Lung microvascular endothelial cell (primary cell): ENCODE data around the gene REV3L. TPM values are rescaled to one million over a fixed set of nuclear protein-coding genes. Genes with fewer than 3 reads are reported as not detected.
"Not testable (repeated sequence)": the region's sequence is repeated elsewhere in the genome, so short reads cannot be mapped to it uniquely, and the experiment has no call there.

ENCODE experiments used
- DNase-seq, 2 donors: peaks; one replicate each; pipeline versions ENCODE4 v3.0.0 to v3.0.0-alpha.2; 2010; ENCODE audit warnings: low read depth in 2 of 2
- total RNA-seq: library from RNA; depleted of rRNA; stranded (reverse); fragments of >200 nt; gene quantifications from 2 replicates; pipeline ENCODE4 v1.2.1, GENCODE V29; 2014

The REV3L gene
- total RNA-seq, 1 donor from 2014 or later = 18.8 TPM

- no peak for DNase-seq
Observed at GRCh38 chr6:111499269-111499793, 16.3 kb upstream of the REV3L start.

GRCh38 chr6:111494951-111495635 is 12.1 kb upstream of the REV3L start:
- DNase-seq = peak; percentile 48 to 52

GRCh38 chr6:111492499-111492898 is 9.5 kb upstream of the REV3L start:
- DNase-seq = no peak

- DNase-seq = no peak
Observed at GRCh38 chr6:111490067-111490466, 7.0 kb upstream of the REV3L start.

GRCh38 chr6:111487661-111488060 is 4.6 kb upstream of the REV3L start:
- DNase-seq = peak in 1 of 2 donors; percentile 71

- no peak for DNase-seq
Observed at GRCh38 chr6:111486921-111487320, 3.9 kb upstream of the REV3L start.

GRCh38 chr6:111486475-111486874 is 3.5 kb upstream of the REV3L start:
- DNase-seq = no peak

GRCh38 chr6:111485342-111485741 is 2.3 kb upstream of the REV3L start:
- no peak for DNase-seq

GRCh38 chr6:111484633-111484930 is 1.6 kb upstream of the REV3L start:
- peak; percentile 22 to 41 for DNase-seq

GRCh38 chr6:111483736-111484632 is 966 bp upstream of the REV3L start:
- peak; percentile 92 to 98 for DNase-seq

GRCh38 chr6:111482188-111482958 is 645 bp downstream of the REV3L start:
- peak; percentile 46 to 51 for DNase-seq

GRCh38 chr6:111481836-111482187 is 1.2 kb downstream of the REV3L start:
- DNase-seq = no peak

- DNase-seq = peak; percentile 30 to 43
Observed at GRCh38 chr6:111480988-111481822, 1.8 kb downstream of the REV3L start.

- DNase-seq = peak in 1 of 2 donors; percentile 70
Observed at GRCh38 chr6:111478749-111479148, 4.3 kb downstream of the REV3L start.

- peak in 1 of 2 donors; percentile 44 for DNase-seq
Observed at GRCh38 chr6:111478064-111478476, 4.9 kb downstream of the REV3L start.

- peak in 1 of 2 donors; percentile 10 for DNase-seq
Observed at GRCh38 chr6:111477481-111477938, 5.5 kb downstream of the REV3L start.

GRCh38 chr6:111476061-111476460 is 7.0 kb downstream of the REV3L start:
- not testable (repeated sequence) for DNase-seq

- DNase-seq = no peak
Observed at GRCh38 chr6:111474771-111475170, 8.2 kb downstream of the REV3L start.

- DNase-seq = no peak
Observed at GRCh38 chr6:111474106-111474505, 8.9 kb downstream of the REV3L start.

- no peak for DNase-seq
Observed at GRCh38 chr6:111472933-111473435, 10.0 kb downstream of the REV3L start.

GRCh38 chr6:111471958-111472357 is 11.1 kb downstream of the REV3L start:
- no peak for DNase-seq
